ENCODE measurements around the gene POP7. TPM values are rescaled to one million over a fixed set of nuclear protein-coding genes. Genes with fewer than 3 reads are reported as not detected.

Gene POP7
- total RNA-seq, 1 experiment from 2014 or later, result 96.9 TPM

- DNase-seq, result no peak
- Histone ChIP-seq H2BK5ac (ENCODE audit: insufficient read length, low read length) (no peak overlapping the region), H4K20me1 (ENCODE audit: control insufficient read depth, insufficient read depth, insufficient read length) (no peaks in the 10 kb centered on the region), H2BK15ac (ENCODE audit: low read depth, low read length) (no peak overlapping the region), H2BK120ac (ENCODE audit: low read depth, low read length, poor library complexity, severe bottlenecking) (no peak overlapping the region), H3K4me2 (ENCODE audit: insufficient read depth, insufficient read length, low read length) (no peak overlapping the region), H4K5ac (ENCODE audit: insufficient read length, low read depth, low read length) (no peak overlapping the region), H3K56ac (ENCODE audit: insufficient read length, low read depth, low read length) (no peak overlapping the region), H2AFZ (ENCODE audit: low read length) (no peak overlapping the region), H3K27me3 (ENCODE audit: insufficient read depth, low read length) (no peaks in the 10 kb centered on the region), H3K4me1 (ENCODE audit: insufficient read depth, low read length) (no peaks in the 10 kb centered on the region), H2BK12ac (ENCODE audit: insufficient read length, low read depth, low read length) (no peak overlapping the region), H4K91ac (ENCODE audit: insufficient read length, low read depth, low read length) (no peak overlapping the region), H2BK20ac (ENCODE audit: low read depth, low read length, poor library complexity, severe bottlenecking) (no peak overlapping the region), H3T11ph (ENCODE audit: low read length) (no peak overlapping the region), H2AK5ac (ENCODE audit: insufficient read length, low read length) (no peak overlapping the region), H3K27ac (ENCODE audit: insufficient read length, low read depth, low read length) (no peak overlapping the region), H3K9ac (ENCODE audit: extremely low read depth, insufficient read length, low read length) (no peak overlapping the region), H3K14ac (ENCODE audit: insufficient read depth, low read length) (no peak overlapping the region), H4K8ac (replicated peaks; ENCODE audit: insufficient read length, low read depth, low read length) (no peak overlapping the region), H3K4ac (ENCODE audit: low read depth, low read length) (no peak overlapping the region), H3K79me2 (ENCODE audit: insufficient read depth, low read length) (no peaks in the 10 kb centered on the region), H3K18ac (ENCODE audit: insufficient read length, low read depth, low read length) (no peak overlapping the region), H3K79me1 (ENCODE audit: insufficient read depth, low read depth, low read length, poor library complexity, severe bottlenecking) (no peaks in the 10 kb centered on the region), H3K23me2 (ENCODE audit: insufficient read length, low read depth, low read length, poor library complexity, severe bottlenecking) (no peaks in the 10 kb centered on the region), H3K9me3 (ENCODE audit: control insufficient read depth, low read depth, low read length) (no peaks in the 10 kb centered on the region), H3K23ac (ENCODE audit: insufficient read length, low read depth, low read length) (no peak overlapping the region)
- H3K27ac Mint-ChIP-seq, result no peak overlapping the region
- H3K9me3 Mint-ChIP-seq, result no peaks in the 10 kb centered on the region
- WGBS (ENCODE audit: extremely low coverage, insufficient read length, low lambda C conversion rate), result no CpG with 5 or more reads among the region's 8 CpGs
- H3K4me3 Mint-ChIP-seq, result no peak overlapping the region; a peak in 1 of 5 replicates
- peaks cover 7 to 11% of the 10 kb centered on the region in 2 experiments for H3K4me1 Mint-ChIP-seq
- H3K36me3 Mint-ChIP-seq (ENCODE audit: insufficient read depth in 1 of 3, low read depth in 3 of 3), result no peaks in the 10 kb centered on the region
- TF ChIP-seq CTCF (conservative IDR thresholded peaks at IDR 0.05), result no peak
- H3K27me3 Mint-ChIP-seq (ENCODE audit: low read depth), result peaks cover 34% of the 10 kb centered on the region
These were observed 22.3 kb downstream of the POP7 start for GRCh38 chr7:100728196-100728595.
